Fibroblast of skin of right biceps (primary cell): Measurements from ENCODE around the gene MOXD1.
"Not testable (repeated sequence)": the region's sequence is repeated elsewhere in the genome, so short reads cannot be mapped to it uniquely, and the experiment has no call there.

Source experiments
- DNase-seq: peaks from one replicate; pipeline ENCODE4 v3.0.0-alpha.2; 2013

The MOXD1 gene

GRCh38 chr6:132275066-132275970 lies 126.0 kb downstream of the MOXD1 start:
- no peak for DNase-seq

- no peak for DNase-seq
These were observed 128.5 kb downstream of the MOXD1 start for GRCh38 chr6:132272776-132273175.

GRCh38 chr6:132270726-132271402 lies 130.4 kb downstream of the MOXD1 start:
- DNase-seq = no peak

- not testable (repeated sequence) for DNase-seq
These were observed 132.6 kb downstream of the MOXD1 start for GRCh38 chr6:132268666-132269065.

- no peak for DNase-seq
These were observed 133.1 kb downstream of the MOXD1 start for GRCh38 chr6:132268209-132268608.

- DNase-seq = no peak
These were observed 135.7 kb downstream of the MOXD1 start for GRCh38 chr6:132265451-132266097.

GRCh38 chr6:132264021-132264500 lies 137.2 kb downstream of the MOXD1 start:
- no peak for DNase-seq

- DNase-seq = peak; percentile 10
These were observed 139.9 kb downstream of the MOXD1 start for GRCh38 chr6:132261354-132261753.

GRCh38 chr6:132259070-132259469 lies 142.2 kb downstream of the MOXD1 start:
- DNase-seq = peak; percentile 33

- no peak for DNase-seq
These were observed 143.7 kb downstream of the MOXD1 start for GRCh38 chr6:132257561-132257960.

GRCh38 chr6:132256457-132256856 lies 144.8 kb downstream of the MOXD1 start:
- DNase-seq = no peak

GRCh38 chr6:132253906-132254305 lies 147.4 kb downstream of the MOXD1 start:
- no peak for DNase-seq

- DNase-seq = no peak
These were observed 148.1 kb downstream of the MOXD1 start for GRCh38 chr6:132253211-132253610.

- no peak for DNase-seq
These were observed 149.2 kb downstream of the MOXD1 start for GRCh38 chr6:132252113-132252512.

- DNase-seq = no peak
These were observed 149.6 kb downstream of the MOXD1 start for GRCh38 chr6:132251711-132252110.

GRCh38 chr6:132247381-132248159 lies 153.7 kb downstream of the MOXD1 start:
- peak; percentile 20 for DNase-seq

GRCh38 chr6:132246632-132247270 lies 154.5 kb downstream of the MOXD1 start:
- no peak for DNase-seq

- no peak for DNase-seq
These were observed 155.1 kb downstream of the MOXD1 start for GRCh38 chr6:132246120-132246617.
